Activated CD4-positive, CD25-positive, alpha-beta regulatory T cell treated with anti-CD3 and anti-CD28 coated beads, Interleukin-2, amount 50 U/mL, for 16 hours (primary cell): ENCODE results near the gene CELA2A.
"Not testable (repeated sequence)": the region's sequence is repeated elsewhere in the genome, so short reads cannot be mapped to it uniquely, and the experiment has no call there.

ENCODE experiments used
- DNase-seq: peaks from one replicate; pipeline ENCODE4 v3.0.0-alpha.2; 2020; ENCODE audit warnings: low read depth, low spot score

The CELA2A gene

DNA sequence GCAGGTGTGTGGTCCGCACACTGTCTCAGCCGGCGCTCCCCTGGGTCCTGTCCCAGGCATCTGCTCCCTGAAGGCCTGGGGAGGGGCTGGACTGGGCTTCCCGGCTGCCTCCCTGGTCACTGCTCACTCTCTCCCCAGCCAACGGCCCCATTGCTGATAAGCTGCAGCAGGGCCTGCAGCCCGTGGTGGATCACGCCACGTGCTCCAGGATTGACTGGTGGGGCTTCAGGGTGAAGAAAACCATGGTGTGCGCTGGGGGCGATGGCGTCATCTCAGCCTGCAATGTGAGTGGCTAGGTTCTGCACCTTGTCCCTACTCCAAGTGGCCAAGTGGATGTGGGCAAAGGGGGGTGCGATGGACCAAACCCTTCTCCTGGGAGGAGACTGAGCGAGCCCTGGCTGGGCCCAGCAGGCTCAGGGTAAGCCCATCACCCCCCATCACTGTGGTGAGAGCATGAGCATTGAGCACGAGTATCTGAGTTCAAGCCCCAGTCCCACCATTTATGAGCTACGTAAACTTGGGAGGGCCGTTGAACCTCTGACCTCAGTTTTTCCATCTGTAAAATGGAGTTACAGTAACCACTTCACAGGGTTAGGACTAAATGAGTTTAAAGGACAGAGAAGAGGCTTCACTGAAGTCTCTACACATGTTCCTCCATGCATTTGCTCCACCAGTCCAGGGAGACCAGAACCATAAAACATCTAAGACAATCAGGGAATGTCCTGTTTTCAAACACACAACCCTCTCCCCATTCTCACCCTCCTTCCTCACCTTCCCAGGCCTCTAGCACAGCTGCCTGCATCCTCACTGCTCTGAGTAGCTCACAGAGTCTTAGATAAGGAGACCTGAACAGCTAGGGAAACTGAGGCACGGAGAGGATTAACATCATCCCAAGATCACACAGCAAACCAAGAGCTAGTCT is 11.8 kb upstream of the CELA2A start:
- no peak for DNase-seq

- no peak for DNase-seq
These were observed 11.0 kb upstream of the CELA2A start for GRCh38 chr1:15445390-15446122.

DNA sequence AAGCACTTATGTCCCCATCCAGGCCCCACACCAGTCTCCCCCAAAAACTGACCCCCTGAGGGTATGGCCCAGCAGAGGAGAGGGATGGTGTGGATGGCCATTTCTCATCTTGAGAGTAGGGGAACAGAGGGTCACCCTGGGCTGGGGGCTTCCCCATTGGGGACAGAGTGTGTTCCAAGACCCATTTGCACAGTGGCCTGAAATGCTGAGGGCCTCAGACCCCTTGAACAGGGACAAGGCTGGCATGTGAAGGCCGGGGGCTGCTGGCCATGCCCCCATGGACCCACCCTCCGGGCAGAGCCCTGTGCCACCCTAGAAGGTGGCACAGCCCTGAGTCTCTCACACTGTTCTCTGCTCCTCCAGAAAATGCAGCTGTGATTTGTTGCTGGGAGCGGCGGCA is 10.3 kb upstream of the CELA2A start:
- no peak for DNase-seq

GRCh38 chr1:15448877-15449462 is 7.6 kb upstream of the CELA2A start:
- no peak for DNase-seq

GRCh38 chr1:15449567-15449966 is 7.0 kb upstream of the CELA2A start:
- DNase-seq, result no peak

GRCh38 chr1:15451014-15451722 is 5.4 kb upstream of the CELA2A start:
- DNase-seq, result no peak

DNA sequence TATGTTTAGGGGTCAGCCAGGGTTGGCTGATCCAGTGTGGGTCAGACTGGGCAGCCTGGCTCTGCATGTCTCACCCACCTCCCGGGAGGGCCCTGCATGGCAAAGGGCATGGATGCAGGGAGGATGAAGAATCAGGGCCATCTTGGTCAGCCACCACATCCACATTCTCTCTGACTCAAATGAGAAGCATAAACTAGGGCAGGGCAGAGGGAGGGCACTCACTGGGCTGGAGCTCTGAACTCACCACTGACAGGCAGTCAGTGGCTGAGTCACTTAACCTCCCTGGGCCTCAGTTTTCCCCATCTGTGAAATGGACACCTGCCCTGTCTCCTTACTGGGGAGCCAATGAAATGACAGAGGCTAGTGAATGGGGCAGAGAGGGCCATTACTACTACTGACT is 4.3 kb upstream of the CELA2A start:
- DNase-seq, result no peak

- DNase-seq, result no peak
These were observed 3.5 kb upstream of the CELA2A start for GRCh38 chr1:15452866-15453571.

DNA sequence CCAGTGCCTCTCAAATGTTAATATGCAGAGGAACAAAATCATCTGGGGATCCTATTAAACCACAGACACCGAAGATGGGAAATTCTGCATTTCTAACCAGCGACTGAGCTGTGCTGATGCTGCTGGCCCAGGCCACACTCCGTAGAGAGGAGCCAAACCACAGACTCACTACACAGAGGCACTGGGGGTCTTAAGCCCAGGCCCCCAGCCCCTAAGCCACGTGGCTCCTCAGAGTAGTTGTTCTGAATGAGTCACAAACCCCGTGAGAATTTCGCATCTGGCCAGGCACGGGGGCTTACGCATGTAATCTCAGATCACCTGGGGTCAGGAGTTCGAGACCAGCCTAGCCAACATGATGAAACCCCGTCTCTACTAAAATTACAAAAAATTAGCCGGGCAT is 2.8 kb upstream of the CELA2A start:
- DNase-seq, result no peak

GRCh38 chr1:15454256-15454655 is 2.3 kb upstream of the CELA2A start:
- DNase-seq, result no peak

GRCh38 chr1:15455522-15455921 is 1.0 kb upstream of the CELA2A start:
- no peak for DNase-seq

DNA sequence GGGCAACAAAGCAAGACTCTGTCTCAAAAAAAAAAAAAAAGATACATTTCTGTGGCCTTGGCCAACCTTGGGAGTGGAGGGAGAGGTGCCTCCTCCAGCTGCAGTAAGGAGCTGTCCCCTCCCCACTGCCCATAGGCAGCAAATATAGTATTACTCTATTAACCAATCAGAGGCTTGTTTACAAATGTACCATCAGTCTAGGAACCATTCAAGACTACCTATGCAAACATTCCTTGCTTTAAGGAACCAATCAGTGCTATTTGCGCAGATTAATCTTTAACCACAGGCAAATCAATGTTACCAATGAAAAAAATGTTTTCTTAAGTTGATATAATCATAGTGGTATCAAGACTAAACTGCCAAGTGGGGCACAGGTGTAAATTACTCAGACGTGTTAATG is 1.1 kb downstream of the CELA2A start:
- no peak for DNase-seq

GRCh38 chr1:15458388-15458787 is 1.9 kb downstream of the CELA2A start:
- DNase-seq, result not testable (repeated sequence)

- DNase-seq, result no peak
These were observed 3.5 kb downstream of the CELA2A start for GRCh38 chr1:15459771-15460707.

GRCh38 chr1:15460708-15461095 is 4.2 kb downstream of the CELA2A start:
- no peak for DNase-seq

DNA sequence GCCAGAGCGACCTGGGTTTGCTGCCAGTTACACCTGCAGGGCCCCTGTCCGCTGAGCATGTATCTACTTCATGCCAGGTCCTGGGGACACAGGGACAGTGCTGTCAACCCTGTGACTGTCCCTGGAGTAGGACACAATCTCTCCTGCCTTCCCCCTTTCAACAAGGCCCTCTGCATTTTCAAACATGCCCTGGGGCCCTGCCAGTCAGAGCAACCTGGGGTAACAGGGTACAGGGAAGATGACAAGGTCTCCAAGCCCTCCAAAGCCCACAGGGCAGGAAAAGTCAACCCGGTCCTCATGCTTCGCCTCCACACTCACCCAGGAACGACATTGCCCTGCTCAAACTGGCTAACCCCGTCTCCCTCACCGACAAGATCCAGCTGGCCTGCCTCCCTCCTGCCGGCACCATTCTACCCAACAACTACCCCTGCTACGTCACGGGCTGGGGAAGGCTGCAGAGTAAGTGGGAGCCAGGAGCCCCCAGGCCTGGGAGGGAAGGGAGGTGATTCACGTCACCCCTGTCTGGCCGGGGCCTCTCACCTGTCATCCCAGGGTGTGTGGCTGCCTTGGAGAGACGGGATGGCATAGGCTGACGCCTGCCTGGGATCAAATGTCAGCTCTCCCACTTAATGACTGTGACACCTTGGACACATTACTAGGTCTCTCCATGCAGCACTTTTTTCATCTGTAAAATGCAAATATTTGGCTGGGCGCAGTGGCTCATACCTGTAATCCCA is 6.7 kb downstream of the CELA2A start:
- DNase-seq, result not testable (repeated sequence)

- DNase-seq, result not testable (repeated sequence)
These were observed 7.4 kb downstream of the CELA2A start for GRCh38 chr1:15463926-15464322.

- no peak for DNase-seq
These were observed 9.1 kb downstream of the CELA2A start for GRCh38 chr1:15465674-15466073.

- DNase-seq, result not testable (repeated sequence)
These were observed 10.6 kb downstream of the CELA2A start for GRCh38 chr1:15466955-15467625.
